GM18511 (cell line): ENCODE measurements around the gene SPATA21.

Experiments
- ATAC-seq: cut with Tn5 transposase; IDR thresholded peaks from one replicate; pipeline ENCODE4 v1.9.1; 2021; ENCODE audit warnings: mild to moderate bottlenecking, moderate library complexity; ENCODE audit not compliant: unreplicated experiment

SPATA21 gene

GRCh38 chr1:16351994-16352841, 85.0 kb downstream of the SPATA21 start, which contains the start of gene FBXO42:
FBXO42 (minus strand) TSS chr1:16352480; CDS start chr1:16315418, 37,062 bp downstream.
- ATAC-seq: peak; percentile 88

GRCh38 chr1:16351456-16351993, 85.7 kb downstream of the SPATA21 start:
- no peak for ATAC-seq

GRCh38 chr1:16349847-16350406, 87.3 kb downstream of the SPATA21 start:
- ATAC-seq: no peak
